Upper lobe of left lung (tissue), 4 donors: ENCODE measurements around the gene TMEM101.

Experiments used
- EP300 ChIP-seq, 4 donors: sonication (generic); formaldehyde crosslinking; IDR thresholded peaks; one replicate each; pipeline ENCODE4 v1.5.1; 2017; ENCODE audit warnings: antibody characterized with exemption in 4 of 4, control low read depth in 2 of 4
- POLR2A ChIP-seq, 4 donors: fragments of 450-650 bp; IDR thresholded peaks; one replicate each; pipeline ENCODE4 v1.5.1; 2016 to 2017; ENCODE audit warnings: antibody characterized with exemption in 4 of 4, mild to moderate bottlenecking in 2 of 4

DNA sequence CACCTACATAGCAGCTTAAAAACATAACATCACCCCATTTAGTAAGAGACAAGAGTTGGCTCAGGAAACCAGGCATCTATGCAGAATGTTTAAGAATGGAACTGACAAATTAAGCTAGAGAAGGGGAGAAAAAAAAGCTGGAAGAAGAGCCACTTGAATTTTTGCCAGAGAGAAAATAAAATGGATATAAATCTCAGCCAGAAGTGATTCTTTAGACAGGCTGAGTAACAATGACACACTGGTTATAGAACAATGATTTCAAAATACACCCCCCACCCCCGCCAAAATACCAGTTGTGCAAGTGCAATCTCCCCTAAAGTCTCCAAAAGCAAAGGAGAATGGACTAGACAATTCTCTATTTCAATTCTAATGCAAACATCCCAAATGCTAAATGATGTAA is 29.3 kb upstream of the TMEM101 start:
- no peak for TF ChIP-seq EP300 (IDR thresholded peaks at IDR 0.05)
- TF ChIP-seq POLR2A (IDR thresholded peaks at IDR 0.05), result no peak
